Activated CD4-positive, alpha-beta T cell treated with anti-CD3 and anti-CD28 coated beads for 36 hours (primary cell): Measurements from ENCODE around the gene SKAP1. TPM values are rescaled to one million over a fixed set of nuclear protein-coding genes. Genes with fewer than 3 reads are reported as not detected.

Source experiments
- ATAC-seq: fragments of 200-7000 bp; cut with Tn5 transposase; one replicate; pipeline ENCODE4 v1.10.0; 2021; ENCODE audit warnings: mild to moderate bottlenecking, moderate library complexity
- CTCF ChIA-PET: fragments of 350-600 bp; sonication (Branson Sonifier 250); formaldehyde crosslinking; loops from one replicate; lab custom pipeline; 2021; ENCODE audit warnings: antibody characterized with exemption; lab: Charles Lee
- POLR2A ChIA-PET: fragments of 350-600 bp; sonication (Branson Sonifier 250); formaldehyde crosslinking; loops from one replicate; lab custom pipeline; 2021; ENCODE audit warnings: antibody characterized with exemption, inconsistent platforms; lab: Charles Lee
- DNase-seq: peaks from one replicate; pipeline ENCODE4 v3.0.0-alpha.2; 2020
- H3K27ac Mint-ChIP-seq: one replicate; pipeline ENCODE4 v1.8.0; 2021; ENCODE audit warnings: mixed read lengths
- H3K27me3 Mint-ChIP-seq: one replicate; pipeline ENCODE4 v1.8.0; 2021; ENCODE audit warnings: mixed read lengths
- H3K36me3 Mint-ChIP-seq: one replicate; pipeline ENCODE4 v1.8.0; 2021; ENCODE audit warnings: low read depth, mixed read lengths
- H3K4me1 Mint-ChIP-seq: one replicate; pipeline ENCODE4 v1.8.0; 2021; ENCODE audit warnings: mixed read lengths
- H3K4me3 Mint-ChIP-seq: one replicate; pipeline ENCODE4 v1.8.0; 2021; ENCODE audit warnings: mild to moderate bottlenecking, moderate library complexity, mixed read lengths
- H3K9me3 Mint-ChIP-seq: one replicate; pipeline ENCODE4 v1.8.0; 2021; ENCODE audit warnings: low read depth, mixed read lengths
- intact Hi-C, 2 experiments: fragments of 100-400 bp; cut with DNase I in 1 of 2; cut with micrococcal nuclease in 1 of 2; formaldehyde crosslinking; loops; one replicate each; pipeline versions ENCODE4 v1.14.2 to v1.15.1; 2022 to 2024; cut with DNase I, micrococcal nuclease
- microRNA-seq: library from miRNA; unstranded; fragments of <30 nt; microRNA quantifications from one replicate; pipeline ENCODE4 v1.2.0, GENCODE V29; 2021; ENCODE audit warnings: borderline replicate concordance
- total RNA-seq, 2 experiments: library from RNA; stranded (reverse); gene quantifications; one replicate each; pipeline ENCODE4 v1.2.3, GENCODE V29; 2021

SKAP1 gene
- total RNA-seq, 2 experiments from 2014 or later = 76.1 to 109 TPM

- H3K9me3 Mint-ChIP-seq = peaks cover 4% of the 10 kb centered on the region
- no peaks in the 10 kb centered on the region for H3K27me3 Mint-ChIP-seq
- H3K4me1 Mint-ChIP-seq = peaks cover 47% of the 10 kb centered on the region
- no peak for ATAC-seq
- ChIA-PET POLR2A (interaction anchor here (1.0 to 1.1 kb wide), 2 partner anchors 53 to 75 kb away, joined by 3 to 4 read pairs; no protein-coding TSS in a partner anchor), CTCF (interaction anchor here (0.9 to 1.9 kb wide), 5 partner anchors 14 to 75 kb away, joined by 3 to 4 read pairs (median 4); no protein-coding TSS in a partner anchor)
- H3K27ac Mint-ChIP-seq = peak overlapping the region; percentile 76
- DNase-seq = no peak
- peak overlapping the region; percentile 99 for H3K4me3 Mint-ChIP-seq
- peaks cover 2% of the 10 kb centered on the region for H3K36me3 Mint-ChIP-seq
- intact Hi-C loops = loop anchor here (1.0 to 10.0 kb wide), 10 partner anchors 52 to 792 kb away; partner anchors contain the start of genes NFE2L1 (in 2 of the 2), ATP5MC1 (in 1 of the 2), CDK5RAP3 (in 1 of the 2) and PNPO (in 1 of the 2)
Observed at GRCh38 chr17:48100591-48101011, 329.4 kb downstream of the SKAP1 start.

GRCh38 chr17:48100160-48100559 is 329.9 kb downstream of the SKAP1 start:
- DNase-seq (no peak), ATAC-seq (no peak)
- H3K27ac Mint-ChIP-seq = peak overlapping the region; percentile 76
- ChIA-PET POLR2A (interaction anchor here (1.0 to 1.1 kb wide), 2 partner anchors 53 to 75 kb away, joined by 3 to 4 read pairs; no protein-coding TSS in a partner anchor), CTCF (interaction anchor here (0.9 to 1.9 kb wide), 4 partner anchors 8 to 42 kb away, joined by 3 to 5 read pairs (median 4); no protein-coding TSS in a partner anchor)
- H3K4me3 Mint-ChIP-seq = peak overlapping the region; percentile 99
- no peaks in the 10 kb centered on the region for H3K27me3 Mint-ChIP-seq
- peaks cover 49% of the 10 kb centered on the region for H3K4me1 Mint-ChIP-seq
- H3K36me3 Mint-ChIP-seq = peaks cover 5% of the 10 kb centered on the region
- peaks cover 4% of the 10 kb centered on the region for H3K9me3 Mint-ChIP-seq
- intact Hi-C loops = loop anchor here in 1 of 2 experiments (2.0 to 10.0 kb wide), 5 partner anchors 129 to 605 kb away; partner anchors contain the start of gene CDK5RAP3

- Mint-ChIP-seq H3K27ac (no peak overlapping the region), H3K4me1 (peaks cover 29% of the 10 kb centered on the region), H3K27me3 (no peaks in the 10 kb centered on the region), H3K4me3 (no peak overlapping the region), H3K9me3 (no peaks in the 10 kb centered on the region), H3K36me3 (peaks cover 9% of the 10 kb centered on the region)
- intact Hi-C loops = no loop called here
- DNase-seq (no peak), ATAC-seq (no peak)
- ChIA-PET CTCF (interaction anchor here (0.6 to 1.5 kb wide), 7 partner anchors 11 to 255 kb away, joined by 3 to 6 read pairs (median 4); partner anchors contain the start of genes SCRN2 and SNX11), POLR2A (no interaction called here)
Observed at GRCh38 chr17:48095611-48096010, 334.4 kb downstream of the SKAP1 start.

GRCh38 chr17:48093341-48094045 is 336.5 kb downstream of the SKAP1 start:
- intact Hi-C loops = no loop called here
- ATAC-seq (no peak), DNase-seq (no peak)
- Mint-ChIP-seq H3K4me3 (no peak overlapping the region), H3K27me3 (no peaks in the 10 kb centered on the region), H3K4me1 (peaks cover 15% of the 10 kb centered on the region), H3K27ac (no peak overlapping the region), H3K36me3 (peaks cover 7% of the 10 kb centered on the region), H3K9me3 (no peaks in the 10 kb centered on the region)
- ChIA-PET CTCF (interaction anchor here (0.5 to 1.0 kb wide), 2 partner anchors 166 to 328 kb away, joined by 3 read pairs; no protein-coding TSS in a partner anchor), POLR2A (no interaction called here)

- H3K9me3 Mint-ChIP-seq = no peaks in the 10 kb centered on the region
- DNase-seq (no peak), ATAC-seq (no peak)
- ChIA-PET POLR2A (no interaction called here), CTCF (interaction anchor here (1.0 to 3.0 kb wide), 6 partner anchors 9 to 533 kb away, joined by 3 to 14 read pairs (median 4); no protein-coding TSS in a partner anchor)
- H3K4me1 Mint-ChIP-seq = peaks cover 7% of the 10 kb centered on the region
- H3K36me3 Mint-ChIP-seq = peaks cover 1% of the 10 kb centered on the region
- intact Hi-C loops = loop anchor here in 1 of 2 experiments (5.0 kb wide), 1 partner anchor 507 kb away; the partner anchor contains the start of genes HOXB3 and HOXB5
- H3K4me3 Mint-ChIP-seq = no peak overlapping the region
- no peak overlapping the region for H3K27ac Mint-ChIP-seq
- no peaks in the 10 kb centered on the region for H3K27me3 Mint-ChIP-seq
Observed at GRCh38 chr17:48084932-48085331, 345.1 kb downstream of the SKAP1 start.

Small RNA genes lying within 50 kb of the gene (microRNA-seq; reads per million reads assigned to microRNA genes)
- not detected for gene MIR1203

Other genes with a start within 250 kb of the SKAP1 start
- not detected for gene HOXB1, start 100.8 kb upstream of the SKAP1 start, total RNA-seq
- gene HOXB2, start 114.9 kb upstream of the SKAP1 start, total RNA-seq = 1 to 10 TPM; 2.8 to 3.3 TPM
- gene HOXB4, start 148.1 kb upstream of the SKAP1 start, total RNA-seq = 1 to 10 TPM in 1 of 2 experiments, under 1 TPM in 1; 0.66 to 1.1 TPM
- 1 to 10 TPM in 1 of 2 experiments, under 1 TPM in 1; 0.47 to 1.2 TPM for gene HOXB3, start 160.0 kb upstream of the SKAP1 start, total RNA-seq
- gene HOXB5, start 163.6 kb upstream of the SKAP1 start, total RNA-seq = not detected
- gene HOXB6, start 174.8 kb upstream of the SKAP1 start, total RNA-seq = not detected
- under 1 TPM; 0.25 to 0.30 TPM for gene HOXB7, start 180.8 kb upstream of the SKAP1 start, total RNA-seq
- gene HOXB8, start 185.1 kb upstream of the SKAP1 start, total RNA-seq = not detected
- gene HOXB9, start 196.1 kb upstream of the SKAP1 start, total RNA-seq = 1 to 10 TPM; 1.9 to 2.5 TPM